ENCODE data around the gene RAC2. TPM values are rescaled to one million over a fixed set of nuclear protein-coding genes. Genes with fewer than 3 reads are reported as not detected.

Gene RAC2
- total RNA-seq, 1 donor from 2014 or later: 5.7 TPM

Small RNA genes within 50 kb of the gene (small RNA-seq; reads per million reads assigned to genes)
- not detected for gene Z82188.1 (ENCODE audit: low replicate concordance)

Other genes starting within 250 kb of the RAC2 start
- gene TST, start 224.8 kb downstream of the RAC2 start, total RNA-seq: 19.3 TPM
- 39.3 TPM for gene MPST, start 224.5 kb downstream of the RAC2 start, total RNA-seq
- 11.7 TPM for gene KCTD17, start 192.5 kb downstream of the RAC2 start, total RNA-seq
- gene TMPRSS6, start 134.6 kb downstream of the RAC2 start, total RNA-seq: 0.59 TPM
- 0.99 TPM for gene IL2RB, start 94.4 kb downstream of the RAC2 start, total RNA-seq
- 15.0 TPM for gene C1QTNF6, start 56.0 kb downstream of the RAC2 start, total RNA-seq
- not detected for gene SSTR3, start 31.8 kb downstream of the RAC2 start, total RNA-seq
- 13.2 TPM for gene CYTH4, start 38.2 kb upstream of the RAC2 start, total RNA-seq
- gene ELFN2, start 183.2 kb upstream of the RAC2 start, total RNA-seq: 0.30 TPM
- gene MFNG, start 242.1 kb upstream of the RAC2 start, total RNA-seq: 2.4 TPM

Data from skin of body (tissue), 2 donors.